Left cardiac atrium (tissue), 4 donors: ENCODE data around the gene NANS. TPM values are rescaled to one million over a fixed set of nuclear protein-coding genes. Genes with fewer than 3 reads are reported as not detected.
"Not testable (repeated sequence)": the region's sequence is repeated elsewhere in the genome, so short reads cannot be mapped to it uniquely, and the experiment has no call there.

ENCODE experiments used
- ATAC-seq, 2 donors: fragments of 200-7000 bp; cut with Tn5 transposase; one replicate each; pipeline ENCODE4 v1.9.1; 2020; ENCODE audit warnings: mild to moderate bottlenecking in 2 of 2, moderate library complexity in 2 of 2
- DNase-seq: peaks from one replicate; pipeline ENCODE4 v3.0.0-alpha.2; 2020
- intact Hi-C, 2 donors: fragments of 100-400 bp; cut with DNase I; formaldehyde crosslinking; loops; one replicate each; pipeline versions ENCODE4 v1.14.1 to v1.15.1; 2022 to 2023
- total RNA-seq, 2 donors: library from RNA; stranded (reverse); fragmentation: NEBNext Ultra II Directional; extraction: Animal tissue kit (Norgen Biotek cat#: 25700); gene quantifications; one replicate each; pipeline ENCODE4 v1.2.1, GENCODE V29; 2021
- donor health status: DM: no; HTN: yes; CAD: no.
- donor health status: DM: no; HTN: yes; CAD: no; lungs with severe emphysema.
- donor health status: DM: yes; HTN: yes; CAD: no.
- donor health status: Dilated cardiomyopathy.

The NANS gene
- total RNA-seq, 2 donors from 2014 or later, result 31.0 to 41.5 TPM

- intact Hi-C loops, result no loop called here
- DNase-seq, result no peak
- no peak for ATAC-seq
Measured at GRCh38 chr9:98069551-98069950, 13.0 kb downstream of the NANS start.

GRCh38 chr9:98070704-98071103, 14.2 kb downstream of the NANS start:
- intact Hi-C loops, result loop anchor here (10.0 kb wide), 2 partner anchors 134 to 194 kb away; no protein-coding TSS in a partner anchor
- DNase-seq (no peak), ATAC-seq (no peak)

- no peak for ATAC-seq
- intact Hi-C loops, result loop anchor here (10.0 kb wide), 2 partner anchors 133 to 193 kb away; no protein-coding TSS in a partner anchor
- DNase-seq, result no peak
Measured at GRCh38 chr9:98071737-98072136, 15.2 kb downstream of the NANS start.

- DNase-seq, result peak; percentile 41
- ATAC-seq, result peak; percentile 44 to 71
- intact Hi-C loops, result loop anchor here (10.0 kb wide), 2 partner anchors 130 to 190 kb away; no protein-coding TSS in a partner anchor
Measured at GRCh38 chr9:98074115-98074990, 17.8 kb downstream of the NANS start.

- intact Hi-C loops, result loop anchor here (5.0 to 10.0 kb wide), 3 partner anchors 129 to 189 kb away; no protein-coding TSS in a partner anchor
- no peak for DNase-seq
- peak; percentile 65 to 73 for ATAC-seq
Measured at GRCh38 chr9:98075332-98075805, 18.8 kb downstream of the NANS start.

- not testable (repeated sequence) for DNase-seq, ATAC-seq
- intact Hi-C loops, result loop anchor here (5.0 to 10.0 kb wide), 3 partner anchors 128 to 188 kb away; no protein-coding TSS in a partner anchor
Measured at GRCh38 chr9:98076514-98076890, 20.0 kb downstream of the NANS start.

- DNase-seq, result no peak
- intact Hi-C loops, result loop anchor here (5.0 to 10.0 kb wide), 3 partner anchors 126 to 186 kb away; no protein-coding TSS in a partner anchor
- no peak for ATAC-seq
Measured at GRCh38 chr9:98078895-98079294, 22.4 kb downstream of the NANS start.

- DNase-seq (no peak), ATAC-seq (no peak)
- intact Hi-C loops, result loop anchor here in 1 of 2 donors (10.0 kb wide), 1 partner anchor 54 kb away; no protein-coding TSS in a partner anchor
Measured at GRCh38 chr9:98080326-98080725, 23.8 kb downstream of the NANS start.

GRCh38 chr9:98080780-98081179, 24.2 kb downstream of the NANS start:
- ATAC-seq (no peak), DNase-seq (no peak)
- intact Hi-C loops, result loop anchor here in 1 of 2 donors (10.0 kb wide), 1 partner anchor 54 kb away; no protein-coding TSS in a partner anchor

- DNase-seq (no peak), ATAC-seq (peak in 1 of 2 donors; percentile 60)
- intact Hi-C loops, result loop anchor here in 1 of 2 donors (10.0 kb wide), 1 partner anchor 53 kb away; no protein-coding TSS in a partner anchor
Measured at GRCh38 chr9:98081477-98082219, 25.1 kb downstream of the NANS start.

- DNase-seq, result no peak
- peak; percentile 19 to 28 for ATAC-seq
- intact Hi-C loops, result loop anchor here in 1 of 2 donors (10.0 kb wide), 1 partner anchor 52 kb away; no protein-coding TSS in a partner anchor
Measured at GRCh38 chr9:98083061-98083501, 26.5 kb downstream of the NANS start.

- no peak for DNase-seq
- ATAC-seq, result no peak
- intact Hi-C loops, result loop anchor here in 1 of 2 donors (10.0 kb wide), 1 partner anchor 51 kb away; no protein-coding TSS in a partner anchor
Measured at GRCh38 chr9:98083566-98084183, 27.1 kb downstream of the NANS start.

GRCh38 chr9:98084396-98084795, 27.9 kb downstream of the NANS start:
- no peak for DNase-seq
- no peak for ATAC-seq
- intact Hi-C loops, result loop anchor here in 1 of 2 donors (10.0 kb wide), 1 partner anchor 50 kb away; no protein-coding TSS in a partner anchor

GRCh38 chr9:98085058-98085457, 28.5 kb downstream of the NANS start:
- DNase-seq, result no peak
- ATAC-seq, result no peak
- intact Hi-C loops, result loop anchor here in 1 of 2 donors (10.0 kb wide), 1 partner anchor 50 kb away; no protein-coding TSS in a partner anchor

GRCh38 chr9:98085944-98086343, 29.4 kb downstream of the NANS start:
- intact Hi-C loops, result loop anchor here in 1 of 2 donors (10.0 kb wide), 1 partner anchor 49 kb away; no protein-coding TSS in a partner anchor
- no peak for ATAC-seq

GRCh38 chr9:98086461-98086860, 29.9 kb downstream of the NANS start:
- intact Hi-C loops, result loop anchor here in 1 of 2 donors (10.0 kb wide), 1 partner anchor 48 kb away; no protein-coding TSS in a partner anchor
- no peak for ATAC-seq
- no peak for DNase-seq

More at GRCh38 chr9:98085944-98086343, 29.4 kb downstream of the NANS start:
- DNase-seq, result no peak

- DNase-seq, result peak; percentile 45
- intact Hi-C loops, result loop anchor here in 1 of 2 donors (10.0 kb wide), 1 partner anchor 47 kb away; no protein-coding TSS in a partner anchor
Measured at GRCh38 chr9:98087420-98088354, 31.2 kb downstream of the NANS start.

More at GRCh38 chr9:98087420-98088354, 31.2 kb downstream of the NANS start:
- ATAC-seq, result peak; percentile 76 to 82
